Measurements from ENCODE around the gene RCN1. TPM values are rescaled to one million over a fixed set of nuclear protein-coding genes. Genes with fewer than 3 reads are reported as not detected.

The RCN1 gene
- total RNA-seq, 2 experiments from 2014 or later = 26.2 to 27.7 TPM

DNA sequence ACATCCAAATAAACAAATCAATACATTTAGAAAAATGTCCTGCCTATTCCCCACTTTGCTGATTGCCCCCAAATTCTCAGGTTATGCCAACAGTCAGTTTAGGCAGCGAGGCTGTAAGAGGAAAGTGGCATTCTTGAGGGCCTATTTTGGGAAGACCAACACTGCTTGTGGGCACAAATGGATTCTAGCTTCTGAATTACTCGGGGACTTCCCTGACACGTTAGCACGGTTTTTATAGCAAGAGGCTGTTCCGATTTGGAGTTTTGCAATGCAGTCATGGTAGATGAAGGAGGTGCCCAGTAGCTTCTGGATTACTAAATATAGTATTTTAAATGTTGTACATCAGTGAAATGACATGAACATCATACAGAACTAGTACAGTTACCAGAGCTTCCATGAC lies 13.1 kb downstream of the RCN1 start:
- Mint-ChIP-seq H3K36me3 (ENCODE audit: low read depth) (peaks cover 40% of the 10 kb centered on the region), H3K27me3 (no peaks in the 10 kb centered on the region), H3K27ac (no peak overlapping the region), H3K9me3 (no peaks in the 10 kb centered on the region), H3K4me3 (no peak overlapping the region), H3K4me1 (ENCODE audit: low read depth) (peaks cover 2% of the 10 kb centered on the region)
- ChIA-PET POLR2A (no interaction called here), CTCF (interaction anchor here (0.8 kb wide), 1 partner anchor 14 kb away, joined by 3 read pairs; no protein-coding TSS in a partner anchor)
- intact Hi-C loops (cut with micrococcal nuclease) = no loop called here
- TF ChIP-seq, protein P1, sequence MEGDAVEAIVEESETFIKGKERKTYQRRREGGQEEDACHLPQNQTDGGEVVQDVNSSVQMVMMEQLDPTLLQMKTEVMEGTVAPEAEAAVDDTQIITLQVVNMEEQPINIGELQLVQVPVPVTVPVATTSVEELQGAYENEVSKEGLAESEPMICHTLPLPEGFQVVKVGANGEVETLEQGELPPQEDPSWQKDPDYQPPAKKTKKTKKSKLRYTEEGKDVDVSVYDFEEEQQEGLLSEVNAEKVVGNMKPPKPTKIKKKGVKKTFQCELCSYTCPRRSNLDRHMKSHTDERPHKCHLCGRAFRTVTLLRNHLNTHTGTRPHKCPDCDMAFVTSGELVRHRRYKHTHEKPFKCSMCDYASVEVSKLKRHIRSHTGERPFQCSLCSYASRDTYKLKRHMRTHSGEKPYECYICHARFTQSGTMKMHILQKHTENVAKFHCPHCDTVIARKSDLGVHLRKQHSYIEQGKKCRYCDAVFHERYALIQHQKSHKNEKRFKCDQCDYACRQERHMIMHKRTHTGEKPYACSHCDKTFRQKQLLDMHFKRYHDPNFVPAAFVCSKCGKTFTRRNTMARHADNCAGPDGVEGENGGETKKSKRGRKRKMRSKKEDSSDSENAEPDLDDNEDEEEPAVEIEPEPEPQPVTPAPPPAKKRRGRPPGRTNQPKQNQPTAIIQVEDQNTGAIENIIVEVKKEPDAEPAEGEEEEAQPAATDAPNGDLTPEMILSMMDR (IDR thresholded peaks at IDR 0.05) = no peak
- ATAC-seq = no peak
- no peak for DNase-seq

DNA sequence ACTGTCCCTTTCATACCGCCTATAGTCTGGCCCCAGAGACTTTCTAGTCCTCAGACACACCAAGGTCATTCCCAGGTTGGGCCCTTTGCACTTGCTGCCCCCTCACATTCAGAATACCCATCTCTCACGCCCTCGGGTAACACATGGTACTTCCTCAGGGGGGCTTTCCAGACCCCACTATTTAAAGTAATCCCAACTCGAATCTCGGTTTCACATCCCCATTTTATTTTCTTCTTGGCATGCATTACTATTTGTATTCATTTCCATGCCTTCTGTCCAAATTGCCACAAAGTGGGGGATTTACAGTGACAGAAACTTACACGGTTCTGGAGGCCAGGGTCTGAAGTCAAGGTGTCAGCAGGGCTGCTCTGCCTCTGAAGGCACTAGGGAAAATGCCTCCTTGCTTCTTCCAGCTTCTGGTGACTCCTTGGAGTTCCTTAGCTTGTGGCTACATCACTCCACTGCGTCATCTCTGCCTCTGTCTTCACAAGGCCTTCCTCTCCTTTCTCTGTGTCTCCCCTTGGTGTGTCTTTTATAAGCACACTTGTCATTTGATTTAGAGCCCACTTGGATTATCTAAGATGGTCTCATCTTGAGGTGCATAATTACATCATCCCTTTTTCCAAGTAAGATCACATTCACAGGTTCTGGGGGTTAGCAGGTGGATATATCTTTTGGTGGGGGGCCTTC lies 15.1 kb downstream of the RCN1 start:
- no peak for DNase-seq
- ChIA-PET POLR2A (no interaction called here), CTCF (no interaction called here)
- Mint-ChIP-seq H3K9me3 (no peaks in the 10 kb centered on the region), H3K4me1 (ENCODE audit: low read depth) (peaks cover 2% of the 10 kb centered on the region), H3K4me3 (no peak overlapping the region), H3K36me3 (ENCODE audit: low read depth) (peaks cover 24% of the 10 kb centered on the region), H3K27ac (no peak overlapping the region), H3K27me3 (peaks cover 2% of the 10 kb centered on the region)
- intact Hi-C loops (cut with micrococcal nuclease) = no loop called here
- TF ChIP-seq, protein P1 (IDR thresholded peaks at IDR 0.05) = no peak
- ATAC-seq = no peak

DNA sequence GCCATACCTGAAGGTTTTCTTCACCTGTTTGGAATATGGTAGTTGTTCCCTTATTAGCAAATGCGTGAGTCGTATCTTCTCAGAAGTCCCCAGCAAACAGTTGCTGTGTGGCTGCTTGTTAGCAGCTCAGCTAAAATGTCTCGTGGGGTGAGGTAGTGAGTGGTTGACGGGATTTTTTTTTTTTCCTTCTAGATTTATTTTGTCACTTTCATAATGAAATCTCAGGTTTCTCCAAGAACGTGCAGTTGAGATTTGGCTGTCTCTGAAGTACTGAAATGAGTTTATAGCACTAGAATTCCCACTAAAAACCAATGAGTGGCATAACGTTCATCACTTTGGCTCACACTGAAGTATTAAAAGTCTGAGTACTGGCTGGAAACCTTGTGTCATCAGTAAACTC lies 16.8 kb downstream of the RCN1 start:
- H3K27ac Mint-ChIP-seq = no peak overlapping the region
- no peaks in the 10 kb centered on the region for H3K9me3 Mint-ChIP-seq
- H3K36me3 Mint-ChIP-seq (ENCODE audit: low read depth) = peaks cover 17% of the 10 kb centered on the region
- TF ChIP-seq, protein P1 (IDR thresholded peaks at IDR 0.05) = no peak
- ChIA-PET POLR2A (no interaction called here), CTCF (interaction anchor here (0.8 kb wide), 1 partner anchor 68 kb away, joined by 3 read pairs; no protein-coding TSS in a partner anchor)
- peaks cover 2% of the 10 kb centered on the region for H3K27me3 Mint-ChIP-seq
- peaks cover 2% of the 10 kb centered on the region for H3K4me1 Mint-ChIP-seq (ENCODE audit: low read depth)
- H3K4me3 Mint-ChIP-seq = no peak overlapping the region
- intact Hi-C loops (cut with micrococcal nuclease) = no loop called here
- DNase-seq (no peak), ATAC-seq (no peak)

DNA sequence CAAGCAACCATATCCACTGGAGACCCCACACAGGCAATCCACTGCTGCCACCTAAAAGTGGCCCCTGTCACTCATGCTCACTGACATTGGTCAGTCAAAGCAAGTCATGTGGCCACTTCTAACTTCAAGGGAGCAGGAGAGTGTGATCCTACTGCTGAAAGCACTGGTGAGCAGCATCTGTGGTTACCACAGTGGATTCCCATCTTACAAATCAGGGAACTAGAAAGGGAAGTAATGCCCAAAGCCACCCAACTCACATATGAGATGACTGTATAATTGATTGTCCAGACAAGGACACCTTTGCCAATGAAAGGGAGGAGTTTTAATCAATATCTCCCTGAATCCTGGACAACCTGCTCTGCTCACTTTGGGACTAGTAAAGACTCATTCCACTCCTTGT lies 17.7 kb downstream of the RCN1 start:
- TF ChIP-seq, protein P1 (IDR thresholded peaks at IDR 0.05) = no peak
- H3K27me3 Mint-ChIP-seq = peaks cover 2% of the 10 kb centered on the region
- H3K4me3 Mint-ChIP-seq = no peak overlapping the region
- POLR2A ChIA-PET = no interaction called here
- intact Hi-C loops (cut with micrococcal nuclease) = no loop called here
- CTCF ChIA-PET = interaction anchor here (0.8 kb wide), 1 partner anchor 67 kb away, joined by 3 read pairs; no protein-coding TSS in a partner anchor
- H3K36me3 Mint-ChIP-seq (ENCODE audit: low read depth) = peaks cover 8% of the 10 kb centered on the region
- no peak overlapping the region for H3K27ac Mint-ChIP-seq
- ATAC-seq = no peak
- peaks cover 2% of the 10 kb centered on the region for H3K4me1 Mint-ChIP-seq (ENCODE audit: low read depth)
- no peak for DNase-seq
- no peaks in the 10 kb centered on the region for H3K9me3 Mint-ChIP-seq

DNA sequence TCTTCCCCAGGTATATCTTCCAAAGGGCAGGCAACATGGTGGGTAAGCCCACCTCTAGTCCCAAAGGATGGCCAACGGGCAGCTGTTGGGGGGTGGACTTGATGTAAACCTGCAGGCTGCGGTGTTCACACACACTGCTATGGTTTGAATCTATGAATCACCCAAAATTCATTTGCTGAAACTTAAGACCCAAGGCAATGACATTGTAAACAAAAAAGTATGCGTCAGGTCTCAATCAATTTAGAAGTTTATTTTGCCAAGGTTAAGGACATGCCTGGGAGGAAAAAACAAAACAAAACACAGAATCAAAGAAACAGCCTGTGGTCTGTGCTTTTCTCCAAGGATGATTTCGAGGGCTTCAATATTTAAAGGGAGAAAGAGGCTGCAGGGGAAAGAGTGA lies 18.3 kb downstream of the RCN1 start:
- ChIA-PET CTCF (no interaction called here), POLR2A (no interaction called here)
- peaks cover 5% of the 10 kb centered on the region for H3K36me3 Mint-ChIP-seq (ENCODE audit: low read depth)
- ATAC-seq (no peak), DNase-seq (no peak)
- TF ChIP-seq, protein P1 (IDR thresholded peaks at IDR 0.05) = no peak
- H3K27ac Mint-ChIP-seq = no peak overlapping the region
- H3K4me3 Mint-ChIP-seq = no peak overlapping the region
- no peaks in the 10 kb centered on the region for H3K9me3 Mint-ChIP-seq
- peaks cover 2% of the 10 kb centered on the region for H3K27me3 Mint-ChIP-seq
- peaks cover 2% of the 10 kb centered on the region for H3K4me1 Mint-ChIP-seq (ENCODE audit: low read depth)
- intact Hi-C loops (cut with micrococcal nuclease) = no loop called here

Data from activated CD8-positive, alpha-beta T cell treated with anti-CD3 and anti-CD28 coated beads for 36 hours (primary cell).